SK-N-MC (cell line): Measurements from ENCODE around the gene VAV3.

Source experiments
- DNase-seq: peaks from one replicate; pipeline ENCODE4 v3.0.0-alpha.2; 2011; ENCODE audit warnings: low read depth, low spot score
- H3K27ac ChIP-seq: fragments of 200-600 bp; sonication (generic); 2 replicates; pipeline ENCODE4 v1.5.1; 2016; ENCODE audit warnings: mixed run types
- H3K36me3 ChIP-seq: fragments of 200-600 bp; sonication (generic); 2 replicates; pipeline ENCODE4 v1.6.1; 2017; ENCODE audit warnings: antibody characterized with exemption, low read length, mixed read lengths; ENCODE audit not compliant: insufficient read depth
- H3K4me3 ChIP-seq: fragments of 200-600 bp; sonication (generic); 2 replicates; pipeline ENCODE4 v1.5.1; 2016
- H3K9ac ChIP-seq: fragments of 200-600 bp; sonication (generic); 2 replicates; pipeline ENCODE4 v1.8.0; 2017; ENCODE audit warnings: mixed run types, mixed read lengths; ENCODE audit not compliant: insufficient read length
- H3K9me3 ChIP-seq: fragments of 200-600 bp; sonication (generic); 2 replicates; pipeline ENCODE4 v1.6.1; 2017; ENCODE audit warnings: low read depth, mild to moderate bottlenecking, antibody characterized with exemption, low read length, moderate library complexity, mixed read lengths
- EZH2 ChIP-seq: fragments of 200-600 bp; sonication (generic); IDR thresholded peaks from one replicate; pipeline ENCODE4 v1.6.1; 2017; ENCODE audit warnings: antibody characterized with exemption
- FOXP2 ChIP-seq: optimal IDR thresholded peaks from 2 replicates; pipeline ENCODE3; 2011; ENCODE audit warnings: mild to moderate bottlenecking, moderate library complexity; ENCODE audit not compliant: insufficient read depth; ENCODE audit errors: extremely low read length, control extremely low read depth
- POLR2AphosphoS5 ChIP-seq: IDR thresholded peaks from 2 replicates; pipeline ENCODE4 v1.6.1; 2012; ENCODE audit warnings: mild to moderate bottlenecking, low read depth, low read length, borderline replicate concordance

Gene VAV3

GRCh38 chr1:107830526-107830925, 134.5 kb downstream of the VAV3 start:
- H3K36me3 ChIP-seq: no peaks in the 10 kb centered on the region

GRCh38 chr1:107830075-107830474, 134.9 kb downstream of the VAV3 start:
- no peak for TF ChIP-seq EZH2
- TF ChIP-seq POLR2AphosphoS5: no peak
- TF ChIP-seq FOXP2: no peak
- Histone ChIP-seq H3K9ac (no peak overlapping the region), H3K4me3 (no peak overlapping the region), H3K36me3 (no peaks in the 10 kb centered on the region), H3K27ac (peak overlapping the region; percentile 78; the same call in 1 of the 2 replicates), H3K9me3 (no peaks in the 10 kb centered on the region)
- DNase-seq: no peak

More at GRCh38 chr1:107830526-107830925, 134.5 kb downstream of the VAV3 start:
- Histone ChIP-seq H3K9ac (no peak overlapping the region), H3K9me3 (no peaks in the 10 kb centered on the region), H3K4me3 (no peak overlapping the region), H3K27ac (no peak overlapping the region)
- no peak for TF ChIP-seq EZH2
- no peak for TF ChIP-seq FOXP2
- TF ChIP-seq POLR2AphosphoS5: no peak
- no peak for DNase-seq

GRCh38 chr1:107829036-107829770, 135.8 kb downstream of the VAV3 start:
- Histone ChIP-seq H3K27ac (peak overlapping the region; percentile 78), H3K36me3 (no peaks in the 10 kb centered on the region)
- DNase-seq: peak; percentile 75

GRCh38 chr1:107824946-107825345, 140.0 kb downstream of the VAV3 start:
- H3K4me3 ChIP-seq: no peak overlapping the region
- no peak for DNase-seq
- 0 out of 2 replicates have a peak, but pooled peaks cover 3% of the 10 kb centered on the region for H3K9me3 ChIP-seq
- no peak overlapping the region for H3K27ac ChIP-seq
- no peak overlapping the region for H3K9ac ChIP-seq
- TF ChIP-seq FOXP2: no peak
- no peaks in the 10 kb centered on the region for H3K36me3 ChIP-seq

More at GRCh38 chr1:107829036-107829770, 135.8 kb downstream of the VAV3 start:
- TF ChIP-seq EZH2 (no peak), FOXP2 (no peak), POLR2AphosphoS5 (no peak; the same call in 1 of the 2 replicates)
- Histone ChIP-seq H3K9me3 (no peaks in the 10 kb centered on the region), H3K4me3 (peak overlapping the region; percentile 17; the same call in 1 of the 2 replicates), H3K9ac (no peak overlapping the region)

- no peak for TF ChIP-seq FOXP2
- no peak for TF ChIP-seq POLR2AphosphoS5
- no peak for TF ChIP-seq EZH2
- no peak overlapping the region for H3K4me3 ChIP-seq
- H3K9ac ChIP-seq: no peak overlapping the region
- no peak for DNase-seq
- no peak overlapping the region for H3K27ac ChIP-seq
- 0 out of 2 replicates have a peak, but pooled peaks cover 3% of the 10 kb centered on the region for H3K9me3 ChIP-seq
- no peaks in the 10 kb centered on the region for H3K36me3 ChIP-seq
Measured at GRCh38 chr1:107821340-107821739, 143.6 kb downstream of the VAV3 start.

- no peak for DNase-seq
- no peak overlapping the region for H3K9ac ChIP-seq
- TF ChIP-seq EZH2 (no peak), POLR2AphosphoS5 (no peak), FOXP2 (no peak)
- no peaks in the 10 kb centered on the region for H3K36me3 ChIP-seq
- 0 out of 2 replicates have a peak, but pooled peaks cover 3% of the 10 kb centered on the region for H3K9me3 ChIP-seq
- H3K27ac ChIP-seq: no peak overlapping the region
- no peak overlapping the region for H3K4me3 ChIP-seq
Measured at GRCh38 chr1:107820801-107821200, 144.2 kb downstream of the VAV3 start.

- H3K4me3 ChIP-seq: no peak overlapping the region
- H3K36me3 ChIP-seq: no peaks in the 10 kb centered on the region
- H3K27ac ChIP-seq: no peak overlapping the region
- TF ChIP-seq POLR2AphosphoS5 (no peak), FOXP2 (no peak)
- no peak overlapping the region for H3K9ac ChIP-seq
- H3K9me3 ChIP-seq: 0 out of 2 replicates have a peak, but pooled peaks cover 3% of the 10 kb centered on the region
- DNase-seq: no peak
Measured at GRCh38 chr1:107817935-107818334, 147.0 kb downstream of the VAV3 start.

GRCh38 chr1:107817206-107817605, 147.8 kb downstream of the VAV3 start:
- H3K27ac ChIP-seq: no peak overlapping the region
- H3K36me3 ChIP-seq: no peaks in the 10 kb centered on the region
- TF ChIP-seq FOXP2: no peak
- no peak for TF ChIP-seq EZH2
- no peak for TF ChIP-seq POLR2AphosphoS5
- no peak overlapping the region for H3K4me3 ChIP-seq
- H3K9me3 ChIP-seq: 0 out of 2 replicates have a peak, but pooled peaks cover 3% of the 10 kb centered on the region
- H3K9ac ChIP-seq: no peak overlapping the region
- no peak for DNase-seq

- no peak for DNase-seq
- TF ChIP-seq EZH2 (no peak), POLR2AphosphoS5 (no peak), FOXP2 (no peak)
- Histone ChIP-seq H3K4me3 (no peak overlapping the region), H3K36me3 (no peaks in the 10 kb centered on the region), H3K9ac (no peak overlapping the region), H3K27ac (no peak overlapping the region), H3K9me3 (no peaks in the 10 kb centered on the region)
Measured at GRCh38 chr1:107810291-107810951, 154.6 kb downstream of the VAV3 start.
